Measurements from ENCODE around the gene ZNF132. TPM values are rescaled to one million over a fixed set of nuclear protein-coding genes. Genes with fewer than 3 reads are reported as not detected.
"Not testable (repeated sequence)": the region's sequence is repeated elsewhere in the genome, so short reads cannot be mapped to it uniquely, and the experiment has no call there.

The ZNF132 gene
- total and polyA plus RNA-seq, 2 experiments from 2014 or later = 2.2 to 5.2 TPM

DNA sequence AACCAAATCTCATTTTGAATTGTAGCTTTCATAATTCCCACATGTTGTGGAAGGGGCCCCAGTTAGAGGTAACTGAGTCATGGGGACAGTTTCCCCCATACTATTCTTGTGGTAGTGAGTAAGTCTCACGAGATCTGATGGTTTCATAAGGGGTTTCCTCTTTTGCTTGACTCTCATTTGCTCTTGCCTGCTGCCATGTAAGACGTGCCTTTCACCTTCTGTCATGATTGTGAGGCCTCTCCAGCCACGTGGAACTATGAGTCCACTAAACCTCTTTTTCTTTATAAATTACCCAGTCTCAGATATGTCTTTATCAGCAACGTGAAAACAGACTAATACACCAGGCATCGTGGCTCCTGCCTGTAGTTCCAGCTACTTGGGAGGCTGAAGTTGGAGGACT is 10.0 kb upstream of the ZNF132 start:
- H3K4me1 Mint-ChIP-seq; H3K4me3 ChIP-seq; H3K4me2 ChIP-seq; H4K20me1 ChIP-seq (replicated peaks; ENCODE audit: insufficient read depth); H3K9me2 ChIP-seq (ENCODE audit: insufficient read depth); H3K27ac ChIP-seq (ENCODE audit: low read depth); H2AFZ ChIP-seq; H3K79me2 ChIP-seq (replicated peaks; ENCODE audit: insufficient read depth); ATAC-seq; H3F3A ChIP-seq (replicated peaks; ENCODE audit: low read depth); H3K4me3 Mint-ChIP-seq; H3K4me1 ChIP-seq (ENCODE audit: insufficient read depth); DNase-seq (ENCODE audit: low spot score); H3K36me3 ChIP-seq (ENCODE audit: insufficient read depth); H3K27ac Mint-ChIP-seq: not testable (repeated sequence)
- Mint-ChIP-seq H3K36me3 (ENCODE audit: low read depth) (peaks cover 21% of the 10 kb centered on the region), H3K27me3 (ENCODE audit: insufficient read depth, low read depth, poor library complexity) (peaks cover 29% of the 10 kb centered on the region), H3K9me3 (peaks cover 48% of the 10 kb centered on the region)
- peaks cover 20% of the 10 kb centered on the region for H3K27me3 ChIP-seq (ENCODE audit: insufficient read depth)

DNA sequence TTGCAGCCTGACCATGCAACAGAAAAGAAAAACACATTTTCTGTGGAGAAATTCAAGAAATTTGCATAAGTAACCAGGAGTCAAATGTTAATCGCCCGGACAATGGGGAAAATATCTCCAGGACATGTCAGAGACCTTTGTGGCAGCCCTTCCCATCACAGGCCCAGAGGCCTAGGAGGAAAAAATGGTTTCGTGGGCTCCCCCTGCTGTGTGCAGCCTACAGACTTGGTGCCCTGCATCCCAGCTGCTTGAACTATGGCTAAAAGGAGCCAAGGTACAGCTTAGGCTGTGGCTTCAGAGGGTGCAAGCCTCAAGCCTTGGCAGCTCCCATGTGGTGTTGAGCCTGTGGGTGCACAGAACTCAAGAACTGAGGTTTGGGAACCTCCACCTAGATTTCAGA is 8.9 kb upstream of the ZNF132 start:
- not testable (repeated sequence) for DNase-seq (ENCODE audit: low spot score); H4K20me1 ChIP-seq (replicated peaks; ENCODE audit: insufficient read depth); H3F3A ChIP-seq (replicated peaks; ENCODE audit: low read depth); ATAC-seq; H3K4me1 Mint-ChIP-seq; H3K4me3 Mint-ChIP-seq; H3K27ac Mint-ChIP-seq; H3K4me1 ChIP-seq (ENCODE audit: insufficient read depth); H3K27ac ChIP-seq (ENCODE audit: low read depth); H3K9me2 ChIP-seq (ENCODE audit: insufficient read depth); H3K4me3 ChIP-seq; H3K79me2 ChIP-seq (replicated peaks; ENCODE audit: insufficient read depth); H2AFZ ChIP-seq; H3K36me3 ChIP-seq (ENCODE audit: insufficient read depth); H3K4me2 ChIP-seq
- H3K27me3 Mint-ChIP-seq (ENCODE audit: insufficient read depth, low read depth, poor library complexity) = peaks cover 36% of the 10 kb centered on the region
- peaks cover 20% of the 10 kb centered on the region for H3K27me3 ChIP-seq (ENCODE audit: insufficient read depth)
- peaks cover 51% of the 10 kb centered on the region for H3K9me3 Mint-ChIP-seq
- peaks cover 21% of the 10 kb centered on the region for H3K36me3 Mint-ChIP-seq (ENCODE audit: low read depth)

- Mint-ChIP-seq H3K9me3 (peaks cover 67% of the 10 kb centered on the region), H3K27me3 (ENCODE audit: insufficient read depth, low read depth, poor library complexity) (peaks cover 30% of the 10 kb centered on the region), H3K36me3 (ENCODE audit: low read depth) (peaks cover 31% of the 10 kb centered on the region)
- not testable (repeated sequence) for H3K79me2 ChIP-seq (replicated peaks; ENCODE audit: insufficient read depth); H3K27ac Mint-ChIP-seq; H3K4me1 Mint-ChIP-seq; H3K27me3 ChIP-seq (ENCODE audit: insufficient read depth); H3F3A ChIP-seq (replicated peaks; ENCODE audit: low read depth); H3K27ac ChIP-seq (ENCODE audit: low read depth); H3K4me1 ChIP-seq (ENCODE audit: insufficient read depth); H3K4me3 ChIP-seq; H4K20me1 ChIP-seq (replicated peaks; ENCODE audit: insufficient read depth); H3K4me3 Mint-ChIP-seq; ATAC-seq; H2AFZ ChIP-seq; H3K4me2 ChIP-seq; H3K36me3 ChIP-seq (ENCODE audit: insufficient read depth); DNase-seq (ENCODE audit: low spot score)
- peaks cover 30% of the 10 kb centered on the region for H3K9me2 ChIP-seq (ENCODE audit: insufficient read depth)
Observed at GRCh38 chr19:58442986-58443385, 3.0 kb upstream of the ZNF132 start.

DNA sequence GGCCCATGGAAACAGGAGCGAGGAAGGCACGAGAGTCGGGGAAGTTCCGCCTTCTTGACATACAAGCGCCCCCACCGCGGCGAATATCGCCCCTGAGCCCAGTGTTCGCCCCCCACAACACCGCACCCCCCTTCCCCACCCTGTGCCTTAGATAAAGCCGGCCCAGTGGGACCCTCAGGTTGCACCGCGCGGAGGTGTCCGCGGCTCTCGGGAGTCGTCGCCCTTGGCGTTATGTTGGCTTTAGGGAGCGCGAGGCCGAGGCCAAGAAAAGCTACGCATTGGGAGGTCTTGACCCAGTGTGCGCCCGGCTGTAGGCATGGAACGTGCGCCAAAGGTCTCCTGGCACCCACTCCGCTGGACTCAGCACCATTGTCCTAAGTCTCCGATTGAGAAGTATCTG is 603 bp upstream of the ZNF132 start:
- Histone ChIP-seq H3K4me1 (ENCODE audit: insufficient read depth) (peaks cover 6% of the 10 kb centered on the region; the same call in 1 of the 2 replicates), H3F3A (replicated peaks; ENCODE audit: low read depth) (no peaks in the 10 kb centered on the region; the same call in 1 of the 2 replicates), H3K27me3 (ENCODE audit: insufficient read depth) (no peaks in the 10 kb centered on the region), H3K4me3 (peak overlapping the region; percentile 56), H3K9me2 (ENCODE audit: insufficient read depth) (peaks cover 28% of the 10 kb centered on the region), H2AFZ (peak overlapping the region; percentile 83; the same call in 1 of the 2 replicates), H3K36me3 (ENCODE audit: insufficient read depth) (peaks cover 13% of the 10 kb centered on the region), H3K27ac (ENCODE audit: low read depth) (no peak overlapping the region), H3K4me2 (peak overlapping the region; percentile 72), H3K79me2 (replicated peaks; ENCODE audit: insufficient read depth) (no peaks in the 10 kb centered on the region), H4K20me1 (replicated peaks; ENCODE audit: insufficient read depth) (no peaks in the 10 kb centered on the region)
- H3K9me3 Mint-ChIP-seq = peaks cover 72% of the 10 kb centered on the region
- ATAC-seq (no peak), DNase-seq (ENCODE audit: low spot score) (peak; percentile 9)
- peaks cover 28% of the 10 kb centered on the region for H3K27me3 Mint-ChIP-seq (ENCODE audit: insufficient read depth, low read depth, poor library complexity)
- H3K36me3 Mint-ChIP-seq (ENCODE audit: low read depth) = peaks cover 52% of the 10 kb centered on the region
- peak overlapping the region; percentile 82; the same call in 1 of the 2 replicates for H3K27ac Mint-ChIP-seq
- H3K4me1 Mint-ChIP-seq = peaks cover 2% of the 10 kb centered on the region; the same call in 1 of the 3 replicates
- peak overlapping the region; percentile 81 for H3K4me3 Mint-ChIP-seq
- TF ChIP-seq ETS1 (IDR thresholded peaks at IDR 0.05) (no peak), EZH2 (IDR thresholded peaks at IDR 0.05; ENCODE audit: low read depth, unreplicated experiment) (no peak), ZNF462 (CRISPR knock-in tag; IDR thresholded peaks at IDR 0.05) (no peak)
